Esophagus muscularis mucosa (tissue), 4 donors: ENCODE measurements around the gene TFAP2E.

Experiments used
- EP300 ChIP-seq: sonication (generic); formaldehyde crosslinking; IDR thresholded peaks from one replicate; pipeline ENCODE4 v1.6.1; 2017; ENCODE audit warnings: antibody characterized with exemption
- POLR2A ChIP-seq: fragments of 450-650 bp; IDR thresholded peaks from one replicate; pipeline ENCODE4 v1.6.1; 2017; ENCODE audit warnings: antibody characterized with exemption, moderate library complexity, mild to moderate bottlenecking, low read depth
- POLR2AphosphoS5 ChIP-seq, 2 donors: sonication (generic); formaldehyde crosslinking; IDR thresholded peaks; one replicate each; pipeline ENCODE4 v1.6.1; 2017; ENCODE audit warnings: antibody characterized with exemption in 2 of 2
- TF ChIP-seq, protein P1 (sequence below), 3 experiments: fragments of 200-600 bp in 2 of 3; fragments of 450-650 bp in 1 of 3; sonication (generic) in 2 of 3; IDR thresholded peaks; one replicate each; pipeline ENCODE4 v1.5.1; 2017 to 2019; ENCODE audit warnings: antibody characterized with exemption in 3 of 3, mild to moderate bottlenecking in 2 of 3, moderate library complexity in 1 of 3

DNA sequence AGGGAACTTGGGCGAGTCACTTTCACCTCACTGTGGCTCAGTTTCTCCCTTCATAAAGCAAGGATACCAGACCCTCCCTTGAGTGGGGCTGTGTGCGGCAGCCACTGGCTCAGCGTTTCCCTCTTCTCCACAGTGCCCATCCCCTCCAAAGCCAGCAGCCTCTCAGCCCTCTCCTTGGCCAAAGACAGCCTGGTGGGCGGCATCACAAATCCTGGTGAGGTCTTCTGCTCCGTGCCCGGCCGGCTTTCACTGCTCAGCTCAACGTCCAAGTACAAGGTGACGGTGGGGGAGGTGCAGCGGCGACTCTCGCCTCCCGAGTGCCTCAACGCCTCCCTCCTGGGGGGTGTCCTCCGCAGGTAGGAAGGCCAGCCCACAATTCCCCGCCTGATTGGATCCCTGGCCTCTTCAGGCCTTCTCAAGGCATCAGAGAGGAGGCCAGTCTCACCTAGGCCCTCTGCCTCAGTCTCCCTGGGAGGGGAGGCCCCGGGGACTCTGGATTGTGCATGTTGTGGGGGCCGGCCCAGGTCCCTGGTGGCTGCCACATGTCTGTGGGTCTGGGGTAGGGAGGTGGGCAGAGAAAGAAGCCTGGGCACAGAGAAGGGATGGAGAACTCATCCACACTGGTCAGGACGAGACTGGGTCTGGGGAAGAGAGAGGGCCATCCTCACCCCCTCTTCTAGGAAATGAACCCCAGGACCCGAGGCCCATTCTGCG is 15.2 kb downstream of the TFAP2E start:
- TF ChIP-seq, protein P1, sequence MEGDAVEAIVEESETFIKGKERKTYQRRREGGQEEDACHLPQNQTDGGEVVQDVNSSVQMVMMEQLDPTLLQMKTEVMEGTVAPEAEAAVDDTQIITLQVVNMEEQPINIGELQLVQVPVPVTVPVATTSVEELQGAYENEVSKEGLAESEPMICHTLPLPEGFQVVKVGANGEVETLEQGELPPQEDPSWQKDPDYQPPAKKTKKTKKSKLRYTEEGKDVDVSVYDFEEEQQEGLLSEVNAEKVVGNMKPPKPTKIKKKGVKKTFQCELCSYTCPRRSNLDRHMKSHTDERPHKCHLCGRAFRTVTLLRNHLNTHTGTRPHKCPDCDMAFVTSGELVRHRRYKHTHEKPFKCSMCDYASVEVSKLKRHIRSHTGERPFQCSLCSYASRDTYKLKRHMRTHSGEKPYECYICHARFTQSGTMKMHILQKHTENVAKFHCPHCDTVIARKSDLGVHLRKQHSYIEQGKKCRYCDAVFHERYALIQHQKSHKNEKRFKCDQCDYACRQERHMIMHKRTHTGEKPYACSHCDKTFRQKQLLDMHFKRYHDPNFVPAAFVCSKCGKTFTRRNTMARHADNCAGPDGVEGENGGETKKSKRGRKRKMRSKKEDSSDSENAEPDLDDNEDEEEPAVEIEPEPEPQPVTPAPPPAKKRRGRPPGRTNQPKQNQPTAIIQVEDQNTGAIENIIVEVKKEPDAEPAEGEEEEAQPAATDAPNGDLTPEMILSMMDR (IDR thresholded peaks at IDR 0.05) = no peak
- TF ChIP-seq POLR2A (no peak), EP300 (no peak), POLR2AphosphoS5 (IDR thresholded peaks at IDR 0.05) (no peak)
